ENCODE data around the gene TMEM127. TPM values are rescaled to one million over a fixed set of nuclear protein-coding genes. Genes with fewer than 3 reads are reported as not detected.

Gene TMEM127
- total RNA-seq, 2 donors from 2014 or later = 27.0 to 28.3 TPM

DNA sequence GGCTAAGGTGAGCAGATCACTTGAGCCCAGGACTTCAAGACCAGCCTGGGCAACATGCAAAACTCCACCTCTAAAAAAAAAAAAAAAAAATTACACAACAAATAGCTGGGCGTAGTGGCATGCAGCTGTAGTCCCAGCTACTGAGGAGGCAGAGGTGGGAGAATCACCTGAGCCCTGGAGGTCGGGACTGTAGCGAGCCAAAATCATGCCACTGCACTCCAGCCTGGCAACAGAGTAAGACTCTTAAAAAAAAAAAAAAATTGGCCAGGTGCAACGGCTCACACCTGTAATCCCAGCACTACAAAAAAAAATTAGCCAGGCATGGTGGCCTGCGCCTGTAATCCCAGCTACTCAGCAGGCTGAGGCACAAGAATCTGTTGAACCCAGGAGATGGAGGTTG is 64.5 kb downstream of the TMEM127 start:
- Mint-ChIP-seq H3K4me3 (no peak overlapping the region), H3K27ac (no peak overlapping the region), H3K36me3 (ENCODE audit: low read depth) (peaks cover 7% of the 10 kb centered on the region), H3K9me3 (no peaks in the 10 kb centered on the region), H3K4me1 (peaks cover 36% of the 10 kb centered on the region), H3K27me3 (ENCODE audit: insufficient read depth) (no peaks in the 10 kb centered on the region)
- Histone ChIP-seq H3K4me1 (ENCODE audit: control insufficient read depth, insufficient read depth, low read length) (peaks cover 8% of the 10 kb centered on the region), H3K9ac (ENCODE audit: extremely low read depth, low read length, poor library complexity, severe bottlenecking) (no peak overlapping the region), H3K27ac (ENCODE audit: low read depth, low read length) (no peak overlapping the region), H3K36me3 (ENCODE audit: control insufficient read depth, insufficient read depth, low read length) (peaks cover 16% of the 10 kb centered on the region), H3K27me3 (ENCODE audit: control insufficient read depth, insufficient read depth, low read length, poor library complexity, severe bottlenecking) (no peaks in the 10 kb centered on the region), H3K9me3 (ENCODE audit: control insufficient read depth, low read length) (no peaks in the 10 kb centered on the region), H3K4me3 (ENCODE audit: low read length) (no peak overlapping the region)
- no peak for DNase-seq
- 91 to 92% methylated on average over 4 to 5 of the region's 5 CpGs for WGBS, 2 experiments (ENCODE audit: insufficient coverage in 1 of 2, insufficient read length in 1 of 2)
- TF ChIP-seq CTCF (conservative IDR thresholded peaks at IDR 0.05) = no peak

DNA sequence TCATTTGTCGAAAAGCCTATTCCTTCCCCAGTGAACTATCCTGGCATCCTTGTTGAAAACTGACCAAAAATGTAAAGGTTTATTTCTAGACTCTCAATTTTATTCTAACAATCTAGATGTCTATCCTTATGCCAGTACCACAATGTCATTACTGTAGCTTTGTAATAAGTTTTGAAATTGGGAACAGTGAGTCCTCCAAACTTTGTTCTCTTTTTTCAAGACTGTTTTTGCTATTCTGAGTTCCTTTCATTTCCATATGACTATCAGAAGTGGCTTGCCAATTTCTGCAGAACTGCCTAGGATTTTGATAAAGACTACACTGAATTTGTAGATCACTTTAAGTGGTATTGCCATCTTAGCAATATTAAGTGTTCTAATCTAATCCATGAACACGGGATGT is 66.9 kb downstream of the TMEM127 start:
- no peaks in the 10 kb centered on the region for H3K27me3 Mint-ChIP-seq (ENCODE audit: insufficient read depth)
- no peak overlapping the region for H3K27ac ChIP-seq (ENCODE audit: low read depth, low read length)
- no peak overlapping the region for H3K4me3 Mint-ChIP-seq
- no peak overlapping the region for H3K27ac Mint-ChIP-seq
- H3K4me1 ChIP-seq (ENCODE audit: control insufficient read depth, insufficient read depth, low read length) = peaks cover 6% of the 10 kb centered on the region
- H3K9ac ChIP-seq (ENCODE audit: extremely low read depth, low read length, poor library complexity, severe bottlenecking) = no peak overlapping the region
- no peaks in the 10 kb centered on the region for H3K9me3 ChIP-seq (ENCODE audit: control insufficient read depth, low read length)
- H3K9me3 Mint-ChIP-seq = no peaks in the 10 kb centered on the region
- 90 to 93% methylated on average over 2 of the region's 2 CpGs for WGBS, 2 experiments (ENCODE audit: insufficient coverage in 1 of 2, insufficient read length in 1 of 2)
- H3K27me3 ChIP-seq (ENCODE audit: control insufficient read depth, insufficient read depth, low read length, poor library complexity, severe bottlenecking) = no peaks in the 10 kb centered on the region
- peaks cover 16% of the 10 kb centered on the region for H3K36me3 Mint-ChIP-seq (ENCODE audit: low read depth)
- H3K36me3 ChIP-seq (ENCODE audit: control insufficient read depth, insufficient read depth, low read length) = peaks cover 33% of the 10 kb centered on the region
- no peak for TF ChIP-seq CTCF (conservative IDR thresholded peaks at IDR 0.05)
- DNase-seq = no peak
- H3K4me1 Mint-ChIP-seq = peaks cover 17% of the 10 kb centered on the region
- no peak overlapping the region for H3K4me3 ChIP-seq (ENCODE audit: low read length)

Other genes with a start within 250 kb of the TMEM127 start
- under 1 TPM in 1 of 2 donors, not detected in 1; 0.33 TPM for gene GPAT2, start 231.1 kb downstream of the TMEM127 start, total RNA-seq
- 1 to 10 TPM; 2.4 to 3.8 TPM for gene ADRA2B, start 149.4 kb downstream of the TMEM127 start, total RNA-seq
- gene ASTL, start 127.5 kb downstream of the TMEM127 start, total RNA-seq = not detected
- 1 to 10 TPM; 1.6 to 2.2 TPM for gene DUSP2, start 120.6 kb downstream of the TMEM127 start, total RNA-seq
- 100 to 1,000 TPM; 145 to 159 TPM for gene STARD7, start 57.2 kb downstream of the TMEM127 start, total RNA-seq
- gene CIAO1, start 228 bp upstream of the TMEM127 start, total RNA-seq = 10 to 100 TPM; 65.4 to 66.2 TPM
- 100 to 1,000 TPM; 190 to 211 TPM for gene SNRNP200, start 39.5 kb upstream of the TMEM127 start, total RNA-seq
- 1 to 10 TPM; 6.8 to 8.0 TPM for gene ITPRIPL1, start 59.3 kb upstream of the TMEM127 start, total RNA-seq
- 10 to 100 TPM; 35.0 to 49.5 TPM for gene NCAPH, start 69.8 kb upstream of the TMEM127 start, total RNA-seq
- gene NEURL3, start 239.4 kb upstream of the TMEM127 start, total RNA-seq = not detected

Measured in endodermal cell (in vitro differentiated cells).